Measurements from ENCODE around the gene FAM110A. TPM values are rescaled to one million over a fixed set of nuclear protein-coding genes. Genes with fewer than 3 reads are reported as not detected.
A peak's percentile ranks its signal among the peaks of the same experiment; 100 is the strongest.

The FAM110A gene
- total and polyA plus RNA-seq, 2 experiments from 2014 or later = 30.2 to 34.4 TPM

GRCh38 chr20:836190-836589 is 2.7 kb downstream of the FAM110A start:
- peak overlapping the region; percentile 72 for H3K27ac ChIP-seq
- DNase-seq (ENCODE audit: low read depth in 1 of 2, low spot score in 1 of 2) = no peak
- H3K27me3 ChIP-seq = no peaks in the 10 kb centered on the region
- peaks cover 21% of the 10 kb centered on the region for H3K4me1 ChIP-seq (ENCODE audit: low read depth)
- H3K4me3 ChIP-seq = no peak overlapping the region
- TF ChIP-seq CTCF (IDR thresholded peaks at IDR 0.05; ENCODE audit: low read depth, low read length) = no peak
- H3K36me3 ChIP-seq = no peaks in the 10 kb centered on the region
- H3K9me3 ChIP-seq (ENCODE audit: low read depth) = no peaks in the 10 kb centered on the region

DNA sequence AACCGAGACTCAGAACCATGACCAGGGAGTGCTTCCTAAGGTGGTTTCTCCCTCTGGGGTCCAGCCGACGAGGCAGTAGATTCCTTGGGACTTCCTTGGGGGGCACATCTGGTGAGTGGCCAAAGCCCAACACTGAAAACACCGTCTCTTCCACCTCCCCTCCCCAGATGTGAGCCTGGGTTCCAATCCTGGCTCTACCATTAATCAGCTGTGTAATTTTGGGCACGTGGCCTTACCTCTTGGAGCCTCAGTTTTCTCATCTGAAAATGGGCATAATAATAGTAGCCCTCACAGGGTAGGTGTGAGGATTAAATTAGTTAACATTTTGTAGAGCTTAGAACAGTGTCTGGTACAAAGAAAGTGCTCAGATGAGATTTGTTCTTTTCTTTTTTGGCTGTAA is 5.5 kb downstream of the FAM110A start:
- TF ChIP-seq CTCF (IDR thresholded peaks at IDR 0.05; ENCODE audit: low read depth, low read length) = no peak
- Histone ChIP-seq H3K27ac (no peak overlapping the region), H3K4me1 (ENCODE audit: low read depth) (peaks cover 41% of the 10 kb centered on the region), H3K36me3 (no peaks in the 10 kb centered on the region), H3K9me3 (ENCODE audit: low read depth) (no peaks in the 10 kb centered on the region), H3K27me3 (no peaks in the 10 kb centered on the region), H3K4me3 (no peak overlapping the region)
- no peak for DNase-seq (ENCODE audit: low read depth in 1 of 2, low spot score in 1 of 2)

DNA sequence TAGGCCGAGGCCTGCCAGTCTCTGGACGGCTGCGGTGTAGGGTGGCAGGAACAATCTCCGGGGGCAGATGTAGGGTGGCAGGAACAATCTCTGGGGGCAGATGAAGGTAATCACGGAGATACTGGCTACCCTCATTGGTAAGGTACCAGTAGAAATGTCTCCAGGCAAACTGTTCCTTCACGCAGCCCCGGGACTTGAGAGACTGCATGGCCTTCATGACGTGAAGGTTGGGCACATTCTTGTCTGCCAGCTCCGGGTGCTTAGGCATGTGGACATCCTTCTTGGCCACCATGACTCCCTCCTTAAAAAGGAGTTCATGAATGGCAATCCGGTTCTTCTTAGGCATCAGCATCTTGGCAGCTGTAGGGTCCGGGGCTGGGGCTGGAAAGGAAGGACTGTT is 6.1 kb downstream of the FAM110A start:
- Histone ChIP-seq H3K4me1 (ENCODE audit: low read depth) (peaks cover 40% of the 10 kb centered on the region), H3K4me3 (no peak overlapping the region), H3K9me3 (ENCODE audit: low read depth) (no peaks in the 10 kb centered on the region), H3K27me3 (no peaks in the 10 kb centered on the region), H3K36me3 (no peaks in the 10 kb centered on the region), H3K27ac (no peak overlapping the region)
- no peak for TF ChIP-seq CTCF (IDR thresholded peaks at IDR 0.05; ENCODE audit: low read depth, low read length)
- no peak for DNase-seq (ENCODE audit: low read depth in 1 of 2, low spot score in 1 of 2)

DNA sequence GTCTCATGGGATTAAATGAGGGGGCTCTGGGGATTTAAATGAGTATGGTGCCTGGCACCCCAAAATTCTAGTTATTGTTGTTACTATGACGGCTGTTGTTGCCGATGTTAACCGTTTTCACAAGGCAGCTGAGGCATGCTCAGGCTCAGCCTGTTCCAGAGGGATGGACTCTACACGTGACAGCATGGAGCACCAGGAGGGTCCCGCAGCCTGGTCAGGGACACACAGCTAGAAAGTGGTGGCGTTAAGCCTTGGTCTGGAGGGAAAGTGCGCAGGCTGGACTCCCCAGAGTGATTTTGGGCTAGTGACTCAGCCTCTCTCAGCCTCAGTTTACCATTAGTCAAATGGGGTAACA is 7.0 kb downstream of the FAM110A start:
- no peak for TF ChIP-seq CTCF (IDR thresholded peaks at IDR 0.05; ENCODE audit: low read depth, low read length)
- H3K4me3 ChIP-seq = no peak overlapping the region
- H3K27ac ChIP-seq = no peak overlapping the region
- peaks cover 32% of the 10 kb centered on the region for H3K4me1 ChIP-seq (ENCODE audit: low read depth)
- no peak for DNase-seq (ENCODE audit: low read depth in 1 of 2, low spot score in 1 of 2)
- no peaks in the 10 kb centered on the region for H3K9me3 ChIP-seq (ENCODE audit: low read depth)
- no peaks in the 10 kb centered on the region for H3K36me3 ChIP-seq
- H3K27me3 ChIP-seq = no peaks in the 10 kb centered on the region

- TF ChIP-seq CTCF (IDR thresholded peaks at IDR 0.05; ENCODE audit: low read depth, low read length) = no peak
- H3K4me3 ChIP-seq = peak overlapping the region; percentile 47
- H3K9me3 ChIP-seq (ENCODE audit: low read depth) = no peaks in the 10 kb centered on the region
- no peaks in the 10 kb centered on the region for H3K27me3 ChIP-seq
- no peak for DNase-seq (ENCODE audit: low read depth in 1 of 2, low spot score in 1 of 2)
- no peaks in the 10 kb centered on the region for H3K36me3 ChIP-seq
- H3K27ac ChIP-seq = no peak overlapping the region
- H3K4me1 ChIP-seq (ENCODE audit: low read depth) = peaks cover 26% of the 10 kb centered on the region
Measured at GRCh38 chr20:840858-841567, 7.5 kb downstream of the FAM110A start.
